Measurements from ENCODE around the gene NEUROD6.

NEUROD6 gene

DNA sequence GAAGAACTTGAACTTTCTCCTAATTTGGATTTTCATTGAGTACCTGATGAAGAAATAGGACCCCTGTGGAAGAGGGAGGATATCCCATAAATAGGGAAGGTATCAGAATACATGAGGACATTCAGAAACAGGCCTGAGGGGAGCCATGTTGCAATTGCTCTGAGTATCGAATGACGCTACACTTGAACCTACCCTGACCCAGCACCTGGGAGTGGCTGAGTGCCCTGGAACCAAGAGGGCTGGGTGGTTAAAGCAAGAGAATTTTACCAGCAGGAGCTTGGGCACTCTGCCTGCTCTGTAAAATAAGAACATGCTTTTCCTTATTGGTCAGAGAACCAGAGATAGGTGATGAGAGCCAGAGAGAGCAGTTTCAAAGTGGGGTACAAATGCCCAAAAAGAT, 7.2 kb downstream of the NEUROD6 start:
- no peak for DNase-seq

DNA sequence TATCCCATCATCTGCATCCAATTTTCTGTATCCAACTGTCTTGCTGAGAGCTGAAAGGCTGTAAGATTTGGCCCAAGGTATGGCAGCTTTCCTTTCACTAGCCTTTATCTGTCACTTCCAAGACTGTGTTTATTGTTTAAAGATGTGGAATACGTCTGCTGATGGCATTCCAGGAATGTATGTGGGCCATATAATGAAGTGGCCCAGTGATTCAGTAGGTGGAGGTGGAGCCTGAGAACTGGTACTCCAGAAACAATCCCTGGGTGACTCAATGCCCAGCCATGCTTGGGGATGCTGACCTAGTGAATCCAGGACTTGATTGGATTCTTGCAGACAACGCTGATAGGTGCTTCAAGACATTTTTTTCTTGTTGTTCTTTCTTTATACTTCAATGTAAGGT, 13.5 kb downstream of the NEUROD6 start:
- no peak for DNase-seq

DNA sequence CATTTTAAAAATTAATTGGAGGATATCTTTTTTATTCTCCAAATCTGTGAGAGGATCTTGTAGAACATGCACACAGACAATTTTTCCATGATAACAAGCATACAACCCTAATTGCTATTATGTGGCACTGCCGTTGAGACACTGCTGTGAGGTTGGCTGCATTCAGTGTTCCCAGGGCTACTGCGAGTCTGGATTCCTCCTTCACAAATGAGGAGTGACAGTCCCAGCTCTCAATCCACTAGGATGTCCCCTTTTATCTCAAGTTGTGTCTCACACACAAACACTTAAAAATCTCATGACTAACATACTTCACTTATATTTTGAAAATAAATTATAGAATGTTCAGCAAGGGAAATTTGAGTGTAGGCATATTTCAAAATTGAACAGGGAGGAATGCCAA, 14.1 kb downstream of the NEUROD6 start:
- DNase-seq, result no peak

DNA sequence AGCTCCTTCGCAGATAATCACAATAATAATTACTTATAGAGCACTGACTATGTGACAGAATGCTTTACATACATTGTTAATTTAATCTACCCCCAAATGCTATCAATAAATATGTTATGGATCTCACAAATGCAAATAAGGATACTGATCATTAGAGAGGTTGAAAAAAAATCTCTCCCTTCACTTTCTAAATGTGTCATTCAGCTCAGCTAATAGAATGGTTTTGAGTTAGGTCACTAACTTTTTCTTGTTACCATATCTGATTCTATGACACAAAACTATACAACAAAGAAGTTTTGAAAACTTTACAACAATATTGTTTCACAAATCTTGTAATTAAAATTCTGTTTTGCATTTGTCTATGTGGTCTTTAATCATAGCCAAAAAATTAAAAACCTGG, 17.4 kb downstream of the NEUROD6 start:
- DNase-seq, result no peak

DNA sequence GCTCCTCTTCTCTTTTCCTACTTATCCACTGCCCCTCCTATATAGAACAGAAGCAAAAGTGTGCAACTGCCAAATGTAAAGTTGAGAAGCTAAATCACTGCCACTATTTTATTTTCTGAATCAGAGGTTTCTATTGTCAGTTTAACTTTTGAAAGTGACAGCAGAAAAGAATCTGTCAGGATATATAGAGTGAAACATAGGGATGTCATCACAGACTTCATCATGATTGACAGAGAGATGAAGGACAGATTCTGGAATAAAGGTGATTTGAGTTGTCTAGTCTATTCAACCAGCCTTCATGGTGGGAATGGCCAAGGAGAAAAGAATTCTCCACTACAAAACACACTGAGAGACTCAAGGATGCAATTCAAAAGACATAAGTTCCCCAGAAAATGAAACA, 19.9 kb downstream of the NEUROD6 start:
- no peak for DNase-seq

DNA sequence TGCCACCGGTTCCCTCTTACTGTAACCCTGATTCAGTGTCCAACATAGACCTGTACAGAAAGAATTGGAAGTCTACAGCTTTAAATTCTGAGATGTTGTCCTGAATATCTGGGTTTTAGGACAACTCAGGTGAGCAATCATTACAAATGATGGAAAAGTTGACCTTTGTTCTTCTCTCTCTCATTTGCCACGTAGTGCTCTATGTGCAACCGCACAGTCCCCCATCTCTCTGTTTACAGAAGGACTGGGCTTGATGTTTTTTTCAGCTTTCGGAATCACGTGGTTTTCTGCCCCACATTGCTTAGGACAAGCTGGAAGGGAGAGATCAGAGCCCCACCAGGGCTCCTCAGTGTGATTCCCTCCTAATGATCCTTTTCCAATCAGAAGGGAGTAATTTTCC, 22.2 kb downstream of the NEUROD6 start:
- DNase-seq, result no peak

DNA sequence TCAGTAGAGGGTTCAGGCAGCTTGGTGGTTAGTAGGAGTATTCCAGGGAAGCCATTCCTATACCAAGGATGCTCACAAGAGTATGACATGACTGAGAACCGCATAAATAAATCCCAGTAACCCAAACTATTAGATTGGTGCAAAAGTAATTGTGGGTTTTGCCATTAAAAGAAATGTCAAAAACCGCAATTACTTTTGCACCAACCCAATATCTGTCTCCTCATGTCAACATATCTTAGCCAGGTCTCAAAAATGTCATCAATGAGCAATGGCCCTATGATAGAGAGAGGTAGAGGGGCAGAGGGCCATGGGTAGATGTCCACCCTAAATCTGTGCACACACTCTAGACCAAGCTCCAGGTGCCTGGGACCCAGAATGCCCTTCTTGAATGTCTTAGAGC, 23.6 kb downstream of the NEUROD6 start:
- no peak for DNase-seq

DNA sequence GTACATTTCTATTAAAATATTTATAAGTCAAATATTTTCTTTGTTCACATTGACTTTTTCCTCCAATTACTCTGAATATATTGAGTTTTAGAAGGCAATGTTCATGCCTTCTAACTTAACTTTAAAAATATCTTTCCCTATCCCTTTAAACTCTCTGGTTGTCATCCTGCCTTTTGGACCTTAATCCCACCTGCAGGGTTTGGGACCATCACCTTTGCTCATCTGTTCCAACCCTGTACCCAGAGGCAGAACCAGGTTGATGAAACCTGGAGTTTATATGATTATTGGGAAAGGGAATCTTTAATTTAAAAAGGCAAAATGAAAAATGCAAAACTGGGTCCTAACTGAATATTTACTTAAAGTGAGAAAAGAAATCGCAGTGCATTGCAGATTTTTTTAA, 24.8 kb downstream of the NEUROD6 start:
- no peak for DNase-seq

DNA sequence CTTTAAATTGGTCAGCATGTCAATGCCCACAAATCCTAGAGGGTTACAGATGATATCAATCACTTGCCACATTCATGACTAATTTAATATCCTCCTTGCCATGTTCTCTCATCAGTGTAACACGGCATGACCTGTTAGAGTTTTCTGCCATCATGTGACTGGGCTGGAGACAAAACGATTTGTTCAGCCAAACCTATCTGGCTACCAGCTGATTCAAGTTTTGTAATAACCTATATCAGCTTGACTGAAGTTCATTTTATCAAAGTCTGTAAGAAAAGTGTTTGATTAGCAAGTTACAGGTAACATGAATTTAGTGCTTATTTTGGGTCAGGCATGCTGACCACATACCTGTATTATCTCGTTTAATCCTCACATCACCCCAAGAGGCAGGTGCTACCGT, 25.7 kb downstream of the NEUROD6 start:
- DNase-seq, result no peak

DNA sequence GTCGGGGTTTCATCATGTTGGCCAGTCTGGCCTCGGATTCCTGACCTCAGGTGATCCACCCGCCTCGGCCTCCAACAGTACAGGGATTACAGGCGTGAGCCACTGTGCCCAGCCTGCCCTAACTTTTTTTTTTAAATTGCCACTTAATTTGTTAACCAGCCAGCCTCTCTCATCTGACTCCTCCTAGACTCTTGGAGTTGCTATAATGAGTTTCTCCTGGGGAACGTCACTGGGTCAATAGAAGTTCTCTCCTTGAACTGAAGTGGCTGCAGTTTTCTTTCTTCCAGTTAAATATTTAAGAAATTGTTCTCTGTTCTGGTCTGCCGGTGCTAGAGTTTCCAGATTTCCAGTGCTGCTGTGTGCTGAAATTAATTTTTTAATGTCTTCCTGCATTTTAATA, 27.6 kb downstream of the NEUROD6 start:
- DNase-seq, result no peak

DNA sequence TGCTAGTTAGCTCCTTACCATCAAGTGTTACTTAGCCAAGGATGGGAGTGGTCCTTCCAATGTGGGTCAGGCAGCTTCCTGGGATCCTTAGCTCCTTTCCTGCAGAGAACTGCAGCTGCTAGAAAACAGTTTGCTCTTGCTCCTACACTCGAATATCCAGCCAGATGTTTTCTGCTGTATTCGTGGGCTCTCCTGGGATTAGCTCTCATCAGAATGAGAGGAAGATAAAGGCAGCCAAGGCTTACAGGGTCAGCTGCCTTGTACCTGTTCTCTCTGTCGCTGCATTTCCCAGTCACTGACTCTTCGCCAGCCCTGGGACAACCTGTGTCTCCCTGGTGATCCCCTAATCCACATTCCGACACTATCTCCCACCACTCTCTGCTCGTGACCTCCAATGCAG, 29.0 kb downstream of the NEUROD6 start:
- DNase-seq, result no peak

DNA sequence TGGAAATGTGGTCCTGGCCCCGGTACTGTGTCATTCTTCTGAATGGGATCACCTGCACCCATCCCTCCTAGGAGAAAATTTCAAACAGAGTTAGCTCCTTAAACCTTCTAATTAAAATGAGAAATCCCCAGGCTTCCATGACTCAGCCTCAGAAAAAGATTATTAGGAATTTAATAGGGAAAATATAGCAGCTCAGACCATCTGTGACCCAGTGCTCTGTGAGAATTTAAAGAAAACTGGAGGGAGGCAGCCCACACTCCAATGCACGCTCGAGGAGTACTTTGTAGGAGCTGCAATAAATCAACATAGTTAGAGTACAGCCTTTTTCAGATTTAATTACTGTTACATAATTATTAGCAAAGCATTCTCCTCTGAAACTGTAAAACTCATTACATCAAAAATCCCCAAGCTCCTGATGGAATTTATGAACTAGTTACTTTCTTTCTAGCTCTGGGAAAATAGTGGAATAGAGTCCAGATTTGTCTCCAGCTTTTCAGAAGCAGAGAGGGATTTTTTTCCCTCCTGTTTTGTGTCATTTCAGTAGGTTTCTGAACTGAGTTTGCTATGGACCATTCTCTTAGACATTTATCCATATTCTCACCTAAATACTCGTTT, 30.1 kb downstream of the NEUROD6 start:
- DNase-seq, result no peak

DNA sequence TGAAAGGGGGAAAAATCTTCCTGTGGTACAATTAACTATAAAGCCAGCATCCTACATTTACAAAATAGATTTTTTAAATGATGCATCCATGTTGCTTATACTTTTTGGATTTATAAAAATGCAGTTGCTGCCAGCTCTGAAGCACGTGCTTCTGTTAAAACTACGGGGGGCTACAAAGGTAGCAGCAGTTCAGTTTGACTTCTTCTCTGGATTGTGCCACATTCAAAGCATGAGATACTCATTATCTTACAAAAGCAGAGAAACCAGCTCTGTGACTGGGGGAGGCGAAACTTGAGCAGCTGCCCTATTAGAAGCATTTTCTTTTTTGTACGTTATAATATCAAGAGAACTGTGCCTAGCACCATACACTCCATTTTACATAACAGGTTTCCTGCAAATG, 31.1 kb downstream of the NEUROD6 start:
- DNase-seq, result no peak

DNA sequence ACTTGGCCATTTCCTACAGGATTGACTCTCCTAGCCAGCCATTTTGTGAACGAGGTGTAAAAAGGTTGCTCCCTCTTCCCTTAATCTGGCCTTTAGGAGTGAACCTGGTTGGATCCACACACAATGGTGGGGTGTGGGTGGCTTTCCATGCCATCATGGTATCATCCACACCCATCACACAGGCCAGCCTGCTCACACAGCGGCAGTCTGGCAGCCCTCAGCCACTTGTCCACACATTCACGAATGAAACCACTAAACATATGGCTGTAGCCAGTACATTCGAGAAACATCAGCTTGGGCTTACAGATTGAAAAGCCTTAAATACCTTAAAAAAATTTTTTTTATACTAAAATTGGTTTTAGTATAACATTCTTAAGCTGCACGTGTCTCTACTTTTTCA, 31.9 kb downstream of the NEUROD6 start:
- DNase-seq, result no peak

DNA sequence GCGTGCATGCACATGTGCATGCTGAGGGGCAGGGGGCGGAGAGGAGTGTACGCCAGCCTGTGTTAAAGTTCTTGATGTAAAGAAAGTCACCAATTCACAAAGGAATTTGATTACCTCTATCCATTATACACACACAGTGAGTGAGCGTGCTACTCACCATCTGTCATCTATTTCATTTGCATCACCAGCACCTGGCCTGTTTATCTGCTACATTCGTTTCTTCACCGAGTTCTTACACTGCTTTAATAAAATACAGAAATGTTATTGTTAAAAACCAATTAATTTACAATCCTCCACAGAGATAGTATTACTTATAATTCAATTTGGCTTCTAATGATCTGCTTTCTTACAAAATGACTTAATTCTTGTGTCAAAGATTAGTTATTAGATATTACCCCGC, 32.6 kb downstream of the NEUROD6 start:
- DNase-seq, result no peak

DNA sequence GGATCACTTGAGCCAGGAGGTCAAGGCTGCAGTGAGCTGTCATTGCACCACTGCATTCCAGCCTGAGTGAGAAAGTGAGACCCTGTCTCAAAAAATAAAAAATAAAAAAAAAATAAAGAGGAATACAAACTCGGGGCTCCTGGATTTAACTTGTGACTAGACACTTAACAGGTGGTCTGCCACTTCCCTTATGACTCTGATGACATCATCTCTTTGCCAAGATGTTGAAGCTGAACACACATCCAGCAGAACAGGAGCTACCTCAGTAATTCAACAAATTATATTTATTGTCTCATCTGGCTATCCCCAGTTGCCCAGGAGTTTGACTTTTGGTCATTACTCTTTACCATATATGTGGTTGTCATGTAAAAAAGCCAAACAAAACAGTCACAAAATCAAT, 35.3 kb downstream of the NEUROD6 start:
- no peak for DNase-seq

DNA sequence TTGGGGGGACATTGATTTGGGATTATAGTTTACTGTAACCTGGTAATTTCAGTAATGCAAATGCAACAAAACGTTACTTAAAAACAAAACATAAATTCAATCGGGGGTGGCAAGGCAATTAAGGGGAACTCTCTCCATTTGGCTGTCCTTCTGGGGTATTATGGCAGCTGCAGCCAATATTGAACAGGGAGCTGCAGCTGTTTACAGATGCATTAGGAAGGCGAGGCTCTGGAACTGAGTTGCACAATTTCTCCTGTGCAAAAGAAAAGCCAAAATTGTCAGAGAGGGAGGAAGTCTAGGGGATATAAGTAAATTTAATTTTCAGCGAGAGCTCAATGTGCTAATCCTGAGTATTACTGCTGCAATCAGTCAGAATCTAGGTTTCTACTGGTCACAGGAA, 36.1 kb downstream of the NEUROD6 start:
- no peak for DNase-seq

DNA sequence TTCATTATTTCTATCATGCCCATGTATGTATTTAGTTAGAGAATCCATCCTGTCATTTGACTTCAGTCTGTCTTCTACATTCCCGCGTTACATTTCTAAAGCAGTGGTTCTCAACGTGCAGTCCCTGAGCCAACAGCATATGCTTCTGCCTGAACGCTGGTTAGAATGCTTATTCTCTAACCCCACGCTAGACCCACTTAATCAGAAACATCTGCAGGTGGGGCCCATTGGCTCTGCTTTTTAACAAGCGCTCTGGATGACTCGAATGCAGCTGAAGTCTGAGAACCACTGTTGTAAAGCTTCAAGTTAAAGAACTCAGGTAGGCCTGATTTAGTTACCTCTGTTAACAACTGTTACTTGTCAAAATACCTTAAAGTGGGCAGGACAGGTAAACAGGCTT, 38.2 kb downstream of the NEUROD6 start:
- no peak for DNase-seq

DNA sequence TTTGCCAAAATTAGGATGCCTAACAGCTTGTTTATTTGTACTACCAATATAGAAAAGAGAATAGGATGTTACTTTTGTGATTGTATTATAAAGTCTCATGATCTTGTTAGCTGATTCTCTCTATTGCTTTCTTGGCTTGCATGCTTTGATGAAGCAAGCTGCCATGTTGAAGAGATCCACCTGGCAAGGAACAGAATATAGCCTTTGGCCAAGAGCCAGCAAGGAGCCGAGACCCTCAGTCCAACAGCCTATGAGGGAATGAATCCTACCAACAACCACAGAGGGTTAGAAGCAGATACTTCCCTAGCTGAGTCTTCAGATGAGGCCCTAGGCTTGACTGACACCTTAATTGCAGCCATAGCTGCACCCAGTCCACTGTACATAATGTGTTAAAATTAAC, 41.2 kb downstream of the NEUROD6 start:
- no peak for DNase-seq

DNA sequence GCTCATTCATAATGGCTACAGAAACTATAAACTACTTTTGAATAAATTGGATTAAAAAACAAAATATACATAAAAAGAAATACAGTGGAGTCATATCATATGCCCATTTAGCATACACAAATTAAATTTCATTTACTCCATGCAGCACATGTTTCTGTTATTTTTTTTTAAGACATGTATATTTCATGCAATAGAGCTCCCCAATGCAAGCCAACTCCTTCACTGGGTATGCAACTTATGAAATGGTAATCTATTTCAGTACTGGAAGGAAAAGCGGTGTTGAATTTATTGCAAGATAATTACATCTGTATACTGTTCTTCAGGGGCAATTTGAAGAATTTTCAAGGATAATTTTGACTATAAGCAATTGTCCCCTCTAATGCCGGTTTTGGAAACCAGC, 49.9 kb downstream of the NEUROD6 start:
- DNase-seq, result no peak
